ENCODE results near the gene FBH1.

- peak in 1 of 2 experiments; percentile 18; a peak in 2 of 4 replicates for TF ChIP-seq CTCF (conservative IDR thresholded peaks at IDR 0.05; ENCODE audit: low read depth in 2 of 2)
- TF ChIP-seq POLR2AphosphoS5 (IDR thresholded peaks at IDR 0.05; ENCODE audit: low read depth), result no peak
- TF ChIP-seq JUNB (IDR thresholded peaks at IDR 0.05; ENCODE audit: unreplicated experiment), result no peak
- TF ChIP-seq EZH2 (IDR thresholded peaks at IDR 0.05; ENCODE audit: low read depth, unreplicated experiment), result no peak
- TF ChIP-seq CREB1 (CRISPR knock-in tag; IDR thresholded peaks at IDR 0.05; ENCODE audit: low read depth), result no peak
- TF ChIP-seq EZH2phosphoT487 (IDR thresholded peaks at IDR 0.05; ENCODE audit: unreplicated experiment), result no peak
- TF ChIP-seq, protein P1, sequence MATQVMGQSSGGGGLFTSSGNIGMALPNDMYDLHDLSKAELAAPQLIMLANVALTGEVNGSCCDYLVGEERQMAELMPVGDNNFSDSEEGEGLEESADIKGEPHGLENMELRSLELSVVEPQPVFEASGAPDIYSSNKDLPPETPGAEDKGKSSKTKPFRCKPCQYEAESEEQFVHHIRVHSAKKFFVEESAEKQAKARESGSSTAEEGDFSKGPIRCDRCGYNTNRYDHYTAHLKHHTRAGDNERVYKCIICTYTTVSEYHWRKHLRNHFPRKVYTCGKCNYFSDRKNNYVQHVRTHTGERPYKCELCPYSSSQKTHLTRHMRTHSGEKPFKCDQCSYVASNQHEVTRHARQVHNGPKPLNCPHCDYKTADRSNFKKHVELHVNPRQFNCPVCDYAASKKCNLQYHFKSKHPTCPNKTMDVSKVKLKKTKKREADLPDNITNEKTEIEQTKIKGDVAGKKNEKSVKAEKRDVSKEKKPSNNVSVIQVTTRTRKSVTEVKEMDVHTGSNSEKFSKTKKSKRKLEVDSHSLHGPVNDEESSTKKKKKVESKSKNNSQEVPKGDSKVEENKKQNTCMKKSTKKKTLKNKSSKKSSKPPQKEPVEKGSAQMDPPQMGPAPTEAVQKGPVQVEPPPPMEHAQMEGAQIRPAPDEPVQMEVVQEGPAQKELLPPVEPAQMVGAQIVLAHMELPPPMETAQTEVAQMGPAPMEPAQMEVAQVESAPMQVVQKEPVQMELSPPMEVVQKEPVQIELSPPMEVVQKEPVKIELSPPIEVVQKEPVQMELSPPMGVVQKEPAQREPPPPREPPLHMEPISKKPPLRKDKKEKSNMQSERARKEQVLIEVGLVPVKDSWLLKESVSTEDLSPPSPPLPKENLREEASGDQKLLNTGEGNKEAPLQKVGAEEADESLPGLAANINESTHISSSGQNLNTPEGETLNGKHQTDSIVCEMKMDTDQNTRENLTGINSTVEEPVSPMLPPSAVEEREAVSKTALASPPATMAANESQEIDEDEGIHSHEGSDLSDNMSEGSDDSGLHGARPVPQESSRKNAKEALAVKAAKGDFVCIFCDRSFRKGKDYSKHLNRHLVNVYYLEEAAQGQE (IDR thresholded peaks at IDR 0.05; ENCODE audit: unreplicated experiment), result no peak
Measured at GRCh38 chr10:5963071-5963470, 73.0 kb downstream of the FBH1 start.
